ENCODE results near the gene COL8A2. TPM values are rescaled to one million over a fixed set of nuclear protein-coding genes. Genes with fewer than 3 reads are reported as not detected.

Gene COL8A2
- total and polyA plus RNA-seq, 8 donors: 0.43 to 8.4 (median 0.96) TPM

GRCh38 chr1:36084497-36085115 lies 40.4 kb downstream of the COL8A2 start:
- Histone ChIP-seq H3K36me3 (no peaks in the 10 kb centered on the region), H3K4me1 (peaks cover 4 to 22% of the 10 kb centered on the region in 2 donors), H3K9me3 (no peaks in the 10 kb centered on the region), H3K27me3 (peaks cover 0 to 22% of the 10 kb centered on the region in 2 donors), H3K27ac (no peak overlapping the region), H3K4me3 (peak overlapping the region; percentile 34 to 38)
- TF ChIP-seq, protein P1, sequence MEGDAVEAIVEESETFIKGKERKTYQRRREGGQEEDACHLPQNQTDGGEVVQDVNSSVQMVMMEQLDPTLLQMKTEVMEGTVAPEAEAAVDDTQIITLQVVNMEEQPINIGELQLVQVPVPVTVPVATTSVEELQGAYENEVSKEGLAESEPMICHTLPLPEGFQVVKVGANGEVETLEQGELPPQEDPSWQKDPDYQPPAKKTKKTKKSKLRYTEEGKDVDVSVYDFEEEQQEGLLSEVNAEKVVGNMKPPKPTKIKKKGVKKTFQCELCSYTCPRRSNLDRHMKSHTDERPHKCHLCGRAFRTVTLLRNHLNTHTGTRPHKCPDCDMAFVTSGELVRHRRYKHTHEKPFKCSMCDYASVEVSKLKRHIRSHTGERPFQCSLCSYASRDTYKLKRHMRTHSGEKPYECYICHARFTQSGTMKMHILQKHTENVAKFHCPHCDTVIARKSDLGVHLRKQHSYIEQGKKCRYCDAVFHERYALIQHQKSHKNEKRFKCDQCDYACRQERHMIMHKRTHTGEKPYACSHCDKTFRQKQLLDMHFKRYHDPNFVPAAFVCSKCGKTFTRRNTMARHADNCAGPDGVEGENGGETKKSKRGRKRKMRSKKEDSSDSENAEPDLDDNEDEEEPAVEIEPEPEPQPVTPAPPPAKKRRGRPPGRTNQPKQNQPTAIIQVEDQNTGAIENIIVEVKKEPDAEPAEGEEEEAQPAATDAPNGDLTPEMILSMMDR (IDR thresholded peaks at IDR 0.05): no peak
- no peak for DNase-seq
- no peak for ATAC-seq
- intact Hi-C loops (cut with DNase I): no loop called here

GRCh38 chr1:36083635-36084496 lies 41.2 kb downstream of the COL8A2 start, which contains the start of gene TEKT2:
Gene TEKT2, plus strand, starts transcription at chr1:36084094. Its CDS starts 828 bp downstream, at chr1:36084922.
- TF ChIP-seq, protein P1 (IDR thresholded peaks at IDR 0.05): no peak
- Histone ChIP-seq H3K4me3 (peak within 1 kb of the TSS; percentile 34 to 38), H3K9me3 (no peaks in the 10 kb centered on the region), H3K27ac (no peak within 1 kb of the TSS), H3K4me1 (peaks cover 4 to 18% of the 10 kb centered on the region in 2 donors), H3K27me3 (peaks cover 0 to 22% of the 10 kb centered on the region in 2 donors), H3K36me3 (no peaks in the 10 kb centered on the region)
- intact Hi-C loops (cut with DNase I): no loop called here
- DNase-seq: peak; percentile 41 to 90 (median 80)
- peak; percentile 7 for ATAC-seq

GRCh38 chr1:36083219-36083618 lies 41.8 kb downstream of the COL8A2 start:
- DNase-seq (no peak), ATAC-seq (no peak)
- Histone ChIP-seq H3K4me3 (no peak overlapping the region), H3K27ac (no peak overlapping the region), H3K4me1 (peaks cover 1 to 15% of the 10 kb centered on the region in 2 donors), H3K36me3 (no peaks in the 10 kb centered on the region), H3K27me3 (peaks cover 0 to 22% of the 10 kb centered on the region in 2 donors), H3K9me3 (no peaks in the 10 kb centered on the region)
- intact Hi-C loops (cut with DNase I): no loop called here
- TF ChIP-seq, protein P1 (IDR thresholded peaks at IDR 0.05): no peak

GRCh38 chr1:36081926-36082485 lies 43.0 kb downstream of the COL8A2 start:
- DNase-seq: no peak
- H3K4me3 ChIP-seq: no peak overlapping the region
- intact Hi-C loops (cut with DNase I): no loop called here
- H3K27ac ChIP-seq: no peak overlapping the region
- peaks cover 0 to 12% of the 10 kb centered on the region in 2 donors for H3K4me1 ChIP-seq
- no peak for ATAC-seq
- no peaks in the 10 kb centered on the region for H3K36me3 ChIP-seq
- H3K27me3 ChIP-seq: peaks cover 0 to 22% of the 10 kb centered on the region in 2 donors
- H3K9me3 ChIP-seq: no peaks in the 10 kb centered on the region
- TF ChIP-seq, protein P1 (IDR thresholded peaks at IDR 0.05): no peak

DNA sequence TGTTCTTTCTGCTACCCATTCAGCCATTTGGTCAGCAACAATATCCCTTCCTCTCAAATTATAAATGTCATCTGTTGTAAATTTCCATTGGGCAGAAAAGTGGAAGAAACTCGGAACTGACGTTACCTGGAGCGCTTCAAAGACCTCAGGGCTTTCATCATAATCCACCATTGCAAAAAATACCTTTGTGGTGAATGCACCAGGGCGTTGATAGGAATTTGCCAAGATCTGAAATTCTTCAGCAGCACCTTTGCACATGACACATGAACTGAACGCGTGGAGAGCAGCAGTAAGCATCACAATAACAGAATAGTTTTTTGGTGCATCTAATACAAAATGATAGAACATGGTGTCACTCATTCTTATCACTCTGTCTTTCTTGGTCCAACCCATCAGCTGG lies 44.2 kb downstream of the COL8A2 start:
- Histone ChIP-seq H3K4me3 (no peak overlapping the region), H3K27ac (no peak overlapping the region), H3K36me3 (no peaks in the 10 kb centered on the region), H3K27me3 (peaks cover 0 to 22% of the 10 kb centered on the region in 2 donors), H3K4me1 (peaks cover 0 to 12% of the 10 kb centered on the region in 2 donors), H3K9me3 (no peaks in the 10 kb centered on the region)
- intact Hi-C loops (cut with DNase I): no loop called here
- no peak for ATAC-seq
- DNase-seq: no peak
- TF ChIP-seq, protein P1 (IDR thresholded peaks at IDR 0.05): no peak
